Right cardiac atrium (tissue), 5 donors: Measurements from ENCODE around the gene RNF128. TPM values are rescaled to one million over a fixed set of nuclear protein-coding genes. Genes with fewer than 3 reads are reported as not detected.
A peak's percentile ranks its signal among the peaks of the same experiment; 100 is the strongest.
"Not testable (repeated sequence)": the region's sequence is repeated elsewhere in the genome, so short reads cannot be mapped to it uniquely, and the experiment has no call there.

Experiments
- ATAC-seq, 2 donors: fragments of 200-7000 bp; cut with Tn5 transposase; one replicate each; pipeline versions ENCODE4 v1.8.0 to v1.9.1; 2020; ENCODE audit warnings: moderate library complexity in 2 of 2, mild to moderate bottlenecking in 1 of 2
- DNase-seq, 3 donors: peaks; one replicate each; pipeline ENCODE4 v3.0.0-alpha.2; 2020
- H3K27ac ChIP-seq: one replicate; pipeline ENCODE4 v1.5.1; 2013; ENCODE audit warnings: mild to moderate bottlenecking, low read length, control low read depth, moderate library complexity
- H3K27me3 ChIP-seq: one replicate; pipeline ENCODE4 v1.6.1; 2013; ENCODE audit not compliant: control insufficient read depth, insufficient read depth
- H3K4me1 ChIP-seq: one replicate; pipeline ENCODE4 v1.6.1; 2013; ENCODE audit warnings: low read length; ENCODE audit not compliant: control insufficient read depth, insufficient read depth
- H3K4me3 ChIP-seq: one replicate; pipeline ENCODE4 v1.5.1; 2013; ENCODE audit warnings: low read length, control low read depth
- H3K9me3 ChIP-seq: one replicate; pipeline ENCODE4 v1.6.1; 2013; ENCODE audit warnings: low read length; ENCODE audit not compliant: control insufficient read depth
- WGBS: extraction: QIAGEN DNeasy Blood & Tissue Kit; methylation state at CpG from one replicate; pipeline ENCODE4 v1.1.7; 2013; 5-methylcytosine and 5-hydroxymethylcytosine counted together
- intact Hi-C, 4 donors: fragments of 100-400 bp; cut with DNase I; formaldehyde crosslinking; loops; one replicate each; pipeline versions ENCODE4 v1.11.0 to v1.14.0; 2022 to 2023
- polyA plus RNA-seq: library from polyadenylated mRNA; stranded (reverse); fragments of 200-250 nt; gene quantifications from one replicate; pipeline ENCODE4 v1.2.3, GENCODE V29; 2013
- total RNA-seq, 4 donors: library from RNA; stranded (reverse); fragmentation: NEBNext Ultra II Directional; extraction: Animal tissue kit (Norgen Biotek cat#: 25700); gene quantifications; one replicate each; pipeline ENCODE4 v1.2.1, GENCODE V29; 2021
- donor health status: healthy with polysubstance abuse.
- donor health status: DM: no; HTN: yes; CAD: no.
- donor health status: DM: no; HTN: no; CAD: no.
- donor health status: DM: no; HTN: yes; CAD: no; lungs with severe emphysema.
- donor health status: DM: yes; HTN: yes; CAD: no.

Gene RNF128
- total and polyA plus RNA-seq, 5 donors: 0.25 to 2.1 (median 1.1) TPM

GRCh38 chrX:106748377-106748776 is 21.9 kb downstream of the RNF128 start:
- intact Hi-C loops: no loop called here
- Histone ChIP-seq H3K27me3 (no peaks in the 10 kb centered on the region), H3K27ac (no peak overlapping the region), H3K9me3 (no peaks in the 10 kb centered on the region), H3K4me1 (no peaks in the 10 kb centered on the region), H3K4me3 (no peak overlapping the region)
- WGBS: 92% methylated on average over 1 of the region's 1 CpG
- DNase-seq (no peak), ATAC-seq (no peak)

- 65% methylated on average over 3 of the region's 3 CpGs for WGBS
- intact Hi-C loops: no loop called here
- Histone ChIP-seq H3K4me3 (no peak overlapping the region), H3K4me1 (no peaks in the 10 kb centered on the region), H3K27ac (no peak overlapping the region), H3K27me3 (no peaks in the 10 kb centered on the region), H3K9me3 (no peaks in the 10 kb centered on the region)
- no peak for DNase-seq
- ATAC-seq: no peak
These were observed 24.9 kb downstream of the RNF128 start for GRCh38 chrX:106751407-106751806.

GRCh38 chrX:106752101-106752678 is 25.7 kb downstream of the RNF128 start:
- H3K27ac ChIP-seq: no peak overlapping the region
- ATAC-seq (no peak), DNase-seq (peak in 1 of 3 donors; percentile 3)
- intact Hi-C loops: no loop called here
- H3K9me3 ChIP-seq: no peaks in the 10 kb centered on the region
- WGBS: 62% methylated on average over 1 of the region's 1 CpG
- H3K27me3 ChIP-seq: no peaks in the 10 kb centered on the region
- H3K4me3 ChIP-seq: no peak overlapping the region
- H3K4me1 ChIP-seq: no peaks in the 10 kb centered on the region

- H3K4me3 ChIP-seq, ATAC-seq, H3K9me3 ChIP-seq, H3K4me1 ChIP-seq, H3K27ac ChIP-seq, DNase-seq, H3K27me3 ChIP-seq, intact Hi-C loops: not testable (repeated sequence)
- 70% methylated on average over 1 of the region's 1 CpG for WGBS
These were observed 42.8 kb downstream of the RNF128 start for GRCh38 chrX:106769288-106769687.

- Histone ChIP-seq H3K4me3 (no peak overlapping the region), H3K9me3 (no peaks in the 10 kb centered on the region), H3K4me1 (no peaks in the 10 kb centered on the region), H3K27ac (no peak overlapping the region), H3K27me3 (no peaks in the 10 kb centered on the region)
- DNase-seq (no peak), ATAC-seq (no peak)
- intact Hi-C loops: no loop called here
- 38% methylated on average over 2 of the region's 2 CpGs for WGBS
These were observed 48.5 kb downstream of the RNF128 start for GRCh38 chrX:106774981-106775380.

GRCh38 chrX:106780264-106780663 is 53.8 kb downstream of the RNF128 start:
- no peak overlapping the region for H3K27ac ChIP-seq
- no peaks in the 10 kb centered on the region for H3K27me3 ChIP-seq
- DNase-seq: no peak
- intact Hi-C loops: loop anchor here in 1 of 4 donors (10.0 kb wide), 1 partner anchor 295 kb away; no protein-coding TSS in a partner anchor
- 44% methylated on average over 2 of the region's 2 CpGs for WGBS
- H3K4me1 ChIP-seq: no peaks in the 10 kb centered on the region
- no peaks in the 10 kb centered on the region for H3K9me3 ChIP-seq
- H3K4me3 ChIP-seq: no peak overlapping the region
- ATAC-seq: no peak

GRCh38 chrX:106780664-106781377 is 54.3 kb downstream of the RNF128 start:
- H3K4me1 ChIP-seq: no peaks in the 10 kb centered on the region
- no peak for ATAC-seq
- intact Hi-C loops: loop anchor here in 1 of 4 donors (10.0 kb wide), 1 partner anchor 296 kb away; no protein-coding TSS in a partner anchor
- no peak overlapping the region for H3K4me3 ChIP-seq
- no peak for DNase-seq
- 49% methylated on average over 1 of the region's 1 CpG for WGBS
- no peak overlapping the region for H3K27ac ChIP-seq
- no peaks in the 10 kb centered on the region for H3K9me3 ChIP-seq
- no peaks in the 10 kb centered on the region for H3K27me3 ChIP-seq

- no peaks in the 10 kb centered on the region for H3K9me3 ChIP-seq
- DNase-seq (no peak), ATAC-seq (no peak)
- WGBS: 45% methylated on average over 7 of the region's 7 CpGs
- no peak overlapping the region for H3K4me3 ChIP-seq
- H3K27me3 ChIP-seq: no peaks in the 10 kb centered on the region
- intact Hi-C loops: loop anchor here in 1 of 4 donors (10.0 kb wide), 1 partner anchor 299 kb away; no protein-coding TSS in a partner anchor
- H3K4me1 ChIP-seq: no peaks in the 10 kb centered on the region
- H3K27ac ChIP-seq: no peak overlapping the region
These were observed 57.2 kb downstream of the RNF128 start for GRCh38 chrX:106783716-106784115.

GRCh38 chrX:106791495-106791894 is 65.0 kb downstream of the RNF128 start:
- 3% methylated on average over 1 of the region's 1 CpG for WGBS
- intact Hi-C loops: loop anchor here in 2 of 4 donors (10.0 kb wide), 1 partner anchor 307 kb away; no protein-coding TSS in a partner anchor

GRCh38 chrX:106802063-106802387 is 75.5 kb downstream of the RNF128 start:
- 4% methylated on average over 11 of the region's 11 CpGs for WGBS
- Histone ChIP-seq H3K4me3 (peak overlapping the region; percentile 95), H3K27ac (peak overlapping the region; percentile 68), H3K9me3 (no peaks in the 10 kb centered on the region), H3K4me1 (no peaks in the 10 kb centered on the region), H3K27me3 (no peaks in the 10 kb centered on the region)
- DNase-seq: no peak
- intact Hi-C loops: no loop called here
- ATAC-seq: peak; percentile 54 to 56

More at GRCh38 chrX:106791495-106791894, 65.0 kb downstream of the RNF128 start:
- H3K27me3 ChIP-seq: no peaks in the 10 kb centered on the region
- no peaks in the 10 kb centered on the region for H3K9me3 ChIP-seq
- DNase-seq (no peak), ATAC-seq (no peak)
- no peak overlapping the region for H3K27ac ChIP-seq
- H3K4me1 ChIP-seq: no peaks in the 10 kb centered on the region
- H3K4me3 ChIP-seq: no peak overlapping the region

GRCh38 chrX:106802388-106803275 is 76.1 kb downstream of the RNF128 start, which contains the start of gene TBC1D8B:
Gene TBC1D8B (plus strand): TSS chrX:106802673. CDS start chrX:106802854, 181 bp downstream.
- intact Hi-C loops: no loop called here
- Histone ChIP-seq H3K9me3 (no peaks in the 10 kb centered on the region), H3K27me3 (no peaks in the 10 kb centered on the region), H3K4me3 (peak within 1 kb of the TSS; percentile 95), H3K27ac (peak within 1 kb of the TSS; percentile 68), H3K4me1 (no peaks in the 10 kb centered on the region)
- WGBS: under 1% methylated on average over 36 of the region's 36 CpGs
- ATAC-seq (peak; percentile 100), DNase-seq (peak; percentile 71 to 85 (median 78))
